ENCODE measurements around the gene MFN2.

- TF ChIP-seq POLR2A (IDR thresholded peaks at IDR 0.05): no peak
- no peak for TF ChIP-seq POLR2AphosphoS5 (IDR thresholded peaks at IDR 0.05)
- no peak for TF ChIP-seq CTCF (IDR thresholded peaks at IDR 0.05)
- no peak for TF ChIP-seq EP300 (IDR thresholded peaks at IDR 0.05; ENCODE audit: low read depth)
Observed at GRCh38 chr1:12052997-12053686, 72.9 kb downstream of the MFN2 start.

All from transverse colon (tissue), 4 donors.